GM21423 (cell line): ENCODE results near the gene GPC5.

Experiments
- ATAC-seq: cut with Tn5 transposase; IDR thresholded peaks from one replicate; pipeline ENCODE4 v1.9.1; 2021; ENCODE audit warnings: mild to moderate bottlenecking, moderate library complexity; ENCODE audit not compliant: unreplicated experiment

Gene GPC5

DNA sequence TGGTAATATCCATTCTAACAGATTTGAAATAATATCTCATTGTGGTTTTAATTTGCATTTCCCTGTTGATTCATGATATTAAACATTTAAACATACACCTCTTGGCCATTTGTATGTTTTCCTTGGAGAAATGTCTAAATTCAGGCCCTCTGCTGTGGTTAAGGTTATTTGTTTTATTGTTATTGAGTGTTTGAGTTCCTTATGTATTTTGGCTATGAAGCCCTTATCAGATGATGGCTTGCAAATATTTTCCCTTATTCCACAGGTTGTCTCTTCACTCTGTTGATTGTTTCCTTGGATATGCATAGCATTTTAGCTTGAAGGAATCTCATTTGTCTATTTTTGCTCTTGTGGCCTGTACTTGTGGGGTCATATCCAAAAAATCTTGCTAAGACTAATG, 303.6 kb downstream of the GPC5 start:
- no peak for ATAC-seq

DNA sequence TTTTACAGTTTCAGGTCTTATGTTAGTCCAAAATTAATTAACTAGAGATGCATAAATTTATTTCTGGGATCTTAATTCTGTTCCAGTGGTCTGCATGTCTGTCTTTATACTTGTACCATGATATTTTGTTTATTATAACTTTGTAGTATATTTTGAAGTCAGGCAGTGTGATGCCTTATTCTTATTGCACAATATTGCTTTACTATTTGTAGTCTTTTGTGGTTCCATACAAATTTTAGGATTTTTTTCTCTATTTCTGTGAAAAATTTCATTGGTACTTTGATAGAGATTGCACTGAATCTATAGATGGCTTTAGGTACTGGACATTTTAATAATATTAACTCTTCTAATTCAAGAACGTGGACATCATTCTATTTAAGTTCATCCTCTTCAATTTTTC, 304.0 kb downstream of the GPC5 start:
- ATAC-seq: no peak

DNA sequence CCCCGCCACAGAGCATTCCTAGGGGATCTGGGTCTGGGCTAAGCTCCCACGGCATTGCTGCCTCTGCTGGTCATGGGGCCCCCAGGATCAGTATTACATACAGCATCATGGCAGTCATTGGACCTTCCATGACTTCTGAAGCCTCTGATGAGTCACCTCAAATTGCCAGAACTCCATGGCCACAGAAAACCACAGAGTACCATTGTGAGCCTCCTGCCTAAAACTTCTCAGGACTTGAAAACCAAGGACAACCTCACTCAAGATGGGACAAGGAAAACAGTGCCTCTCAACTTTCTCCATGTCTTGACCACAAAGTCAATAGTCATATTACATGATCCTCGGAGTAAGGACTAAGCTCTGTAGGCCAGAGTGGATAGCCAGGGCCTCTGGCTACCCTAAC, 306.0 kb downstream of the GPC5 start:
- ATAC-seq: no peak

DNA sequence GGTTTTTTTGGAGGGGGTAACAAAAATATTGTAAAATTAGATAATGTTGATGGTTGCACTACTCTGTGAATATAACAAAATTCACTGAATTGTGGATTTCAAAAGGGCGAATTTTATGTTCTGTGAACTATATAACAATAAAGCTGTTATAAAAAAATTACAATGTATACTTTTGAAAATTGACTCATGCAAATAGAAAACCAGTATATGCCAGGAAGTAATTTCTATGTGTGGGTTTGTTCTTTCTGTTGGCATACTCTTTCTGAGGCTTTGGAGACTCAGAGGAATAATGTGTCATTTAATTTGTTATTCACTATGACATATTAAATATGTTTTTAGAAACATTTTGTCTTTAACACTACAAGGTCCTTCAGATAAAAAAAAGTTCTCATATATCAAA, 310.1 kb downstream of the GPC5 start:
- ATAC-seq: no peak

DNA sequence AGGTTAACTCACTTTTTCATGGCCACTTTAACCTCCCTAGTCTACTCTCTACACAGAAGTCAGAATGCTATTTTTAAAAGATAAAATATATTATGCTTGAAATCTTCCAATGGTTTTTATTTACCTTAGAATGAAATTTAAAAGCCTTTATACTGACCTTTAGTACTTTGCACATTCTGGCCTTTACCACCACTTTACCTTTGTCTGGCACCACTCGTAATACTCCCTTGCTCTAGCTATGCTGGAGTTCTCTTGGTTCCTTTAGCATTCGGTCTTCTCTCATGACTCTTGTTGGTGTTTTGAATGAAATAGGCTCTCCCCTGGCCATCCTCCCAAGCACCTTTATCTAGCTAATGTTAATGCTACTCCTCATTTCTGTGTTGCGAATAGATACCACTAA, 310.8 kb downstream of the GPC5 start:
- ATAC-seq: no peak

DNA sequence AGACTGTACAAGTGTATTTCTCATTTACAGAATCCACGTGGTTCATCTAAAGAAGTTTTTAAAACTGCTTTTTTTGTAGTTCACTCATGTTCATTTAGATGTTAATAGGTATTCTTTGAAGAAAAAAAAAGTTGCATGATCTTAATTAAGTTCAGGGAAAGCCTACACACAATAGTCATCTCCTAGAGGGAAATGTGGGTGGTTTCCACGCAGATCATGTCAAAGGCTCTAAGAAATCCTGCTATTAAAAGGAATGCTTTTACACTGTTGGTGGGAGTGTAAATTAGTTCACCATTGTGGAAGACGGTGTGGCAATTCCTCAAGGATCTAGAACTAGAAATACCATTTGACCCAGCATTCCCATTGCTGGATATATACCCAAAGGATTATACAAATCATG, 312.3 kb downstream of the GPC5 start:
- ATAC-seq: no peak

DNA sequence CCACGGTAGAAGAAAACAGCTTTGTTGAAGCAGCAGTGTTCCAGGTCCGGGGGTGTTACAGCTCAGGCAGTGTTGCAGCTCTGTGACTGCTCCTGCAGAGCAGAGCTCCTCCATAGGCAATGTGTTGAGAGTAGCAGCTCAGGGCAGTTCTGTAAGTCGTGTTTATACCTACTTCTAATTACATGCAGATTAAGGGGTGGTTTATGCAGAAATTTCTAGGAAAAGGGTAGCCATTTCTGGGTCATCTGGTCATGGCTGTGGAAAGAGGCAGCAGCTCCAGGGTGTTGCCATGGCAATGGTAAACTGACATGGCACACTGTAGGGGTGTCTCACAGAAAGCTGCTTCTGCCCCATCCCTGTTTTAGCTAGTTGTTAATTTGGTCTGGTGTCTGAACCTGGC, 316.4 kb downstream of the GPC5 start:
- ATAC-seq: no peak

DNA sequence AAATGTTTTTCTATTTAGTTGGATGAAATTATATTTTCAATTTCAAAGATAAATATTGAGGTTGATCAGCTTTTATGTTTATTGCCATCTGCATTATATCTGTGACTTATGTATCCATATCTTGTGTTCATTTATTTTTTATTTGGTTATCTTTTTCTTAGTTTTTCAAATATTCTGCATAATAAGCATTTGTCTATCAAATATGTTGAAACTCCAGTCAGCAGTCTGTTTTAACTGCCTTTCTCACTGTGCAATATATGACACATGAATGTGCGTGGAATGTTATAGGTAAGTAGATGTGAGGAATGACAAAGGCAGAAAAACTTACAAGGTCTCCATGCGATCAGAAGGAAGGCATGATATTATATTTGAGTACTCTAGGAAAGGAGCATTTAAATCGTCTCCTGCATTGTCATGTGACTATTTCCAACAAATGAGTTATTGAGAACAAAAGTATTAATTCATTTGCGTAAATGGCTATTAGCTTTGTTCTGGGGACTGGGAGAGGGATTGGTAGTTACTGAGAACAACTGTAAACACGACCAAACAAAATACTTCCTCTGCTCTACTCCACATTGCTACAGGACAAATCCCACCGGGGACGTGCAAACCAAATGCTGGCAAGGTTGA, 318.1 kb downstream of the GPC5 start:
- ATAC-seq: no peak

DNA sequence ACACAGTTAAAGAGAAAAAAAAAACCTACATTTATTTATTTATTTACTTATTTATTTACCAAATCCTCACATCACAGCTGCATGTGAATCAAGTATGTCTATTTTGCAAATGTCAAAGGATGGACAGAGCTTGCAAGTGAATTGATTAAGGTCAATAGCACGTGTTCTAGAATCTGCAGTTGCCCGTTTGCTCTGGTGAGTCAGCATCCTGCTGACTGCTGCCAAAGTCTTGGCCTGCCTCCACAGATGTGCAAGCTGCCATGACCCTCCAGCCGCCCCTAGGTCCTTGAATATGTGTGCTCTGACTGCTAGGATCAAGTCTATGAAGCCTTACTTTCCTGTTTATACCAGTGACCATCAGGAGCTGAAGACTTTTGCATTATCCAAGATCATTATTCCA, 320.6 kb downstream of the GPC5 start:
- no peak for ATAC-seq

DNA sequence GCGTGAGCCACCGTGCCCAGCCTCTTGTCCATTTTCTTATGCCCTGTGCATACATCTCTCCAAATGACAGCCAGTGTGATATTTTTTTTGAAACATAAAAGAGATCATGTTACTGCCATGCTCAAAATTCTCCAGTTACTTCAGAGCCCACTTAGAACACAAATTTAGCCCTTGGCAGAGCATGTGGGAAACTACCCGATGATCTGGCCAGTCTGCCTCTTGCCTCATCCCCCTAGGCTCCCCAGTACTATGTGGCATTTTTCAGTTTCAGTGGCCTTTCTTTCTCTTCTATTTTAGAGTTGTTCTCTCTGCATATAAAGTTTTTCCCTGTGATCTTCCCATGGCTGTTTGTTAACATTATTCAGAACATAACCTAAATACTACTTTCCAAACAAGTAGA, 323.0 kb downstream of the GPC5 start:
- ATAC-seq: no peak

DNA sequence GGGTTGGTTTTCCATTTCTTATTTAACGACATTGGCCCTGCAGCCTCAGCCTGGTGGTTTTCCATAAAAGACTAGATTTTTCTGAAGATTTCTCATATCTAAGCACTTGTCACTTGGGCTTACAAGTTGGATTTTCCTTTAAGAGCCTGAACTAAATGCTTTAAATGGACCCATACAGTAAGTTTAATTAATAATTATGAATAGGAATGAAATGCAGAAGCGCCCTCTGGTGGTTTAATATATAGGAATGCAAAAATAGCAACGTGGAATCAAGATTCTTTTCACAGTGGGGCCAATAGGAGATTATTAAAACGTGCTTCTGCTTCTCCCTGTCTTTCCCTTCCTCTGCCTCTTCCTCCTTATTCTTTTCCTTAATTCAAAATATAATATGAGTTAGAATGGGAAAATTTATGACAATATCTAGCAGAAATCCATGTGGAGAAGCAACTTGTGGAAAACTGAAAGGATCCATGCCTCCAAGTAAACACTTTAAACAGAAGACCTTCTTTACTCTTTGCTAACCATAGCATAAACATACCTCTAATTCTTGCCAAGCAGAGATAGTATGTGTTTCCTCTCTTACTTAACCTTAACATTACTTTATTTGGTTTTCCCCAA, 324.0 kb downstream of the GPC5 start:
- no peak for ATAC-seq

DNA sequence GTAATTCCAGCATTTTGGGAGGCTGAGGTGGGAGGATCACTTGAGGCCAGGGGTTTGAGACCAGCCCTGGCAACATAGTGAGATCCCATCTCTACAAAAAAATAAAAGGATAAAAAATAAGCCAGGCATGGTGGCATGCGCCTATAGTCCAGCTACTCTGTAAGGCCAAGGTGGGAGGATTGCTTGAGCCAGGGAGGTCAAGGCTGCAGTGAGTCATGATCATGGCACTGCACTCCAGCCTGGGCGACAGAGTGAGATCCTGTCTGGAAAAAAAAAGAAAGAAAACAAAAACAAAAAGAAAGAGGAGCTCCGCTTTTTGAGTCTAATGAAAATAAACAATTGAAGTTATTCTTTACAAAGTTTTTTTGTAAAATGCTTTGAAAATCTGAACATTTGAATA, 326.2 kb downstream of the GPC5 start:
- no peak for ATAC-seq

DNA sequence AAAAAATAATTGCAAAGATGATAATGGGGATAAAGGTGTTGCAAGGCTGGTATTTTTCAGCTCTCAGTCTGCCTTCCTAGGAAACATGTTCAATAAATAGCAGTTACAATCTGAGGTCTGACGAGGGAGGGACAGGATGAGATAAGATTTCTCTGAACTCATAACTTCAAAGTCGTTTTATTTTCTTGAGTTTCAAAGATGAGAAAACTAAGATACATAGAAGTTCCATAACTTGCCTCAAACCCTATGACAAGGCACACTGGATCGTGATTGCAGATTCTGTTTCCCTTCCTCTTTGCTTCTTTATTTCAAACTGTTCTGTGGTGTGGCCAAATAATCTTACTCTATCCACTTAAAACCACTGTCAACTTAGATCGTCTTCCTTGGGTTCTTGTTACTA, 327.2 kb downstream of the GPC5 start:
- ATAC-seq: no peak

DNA sequence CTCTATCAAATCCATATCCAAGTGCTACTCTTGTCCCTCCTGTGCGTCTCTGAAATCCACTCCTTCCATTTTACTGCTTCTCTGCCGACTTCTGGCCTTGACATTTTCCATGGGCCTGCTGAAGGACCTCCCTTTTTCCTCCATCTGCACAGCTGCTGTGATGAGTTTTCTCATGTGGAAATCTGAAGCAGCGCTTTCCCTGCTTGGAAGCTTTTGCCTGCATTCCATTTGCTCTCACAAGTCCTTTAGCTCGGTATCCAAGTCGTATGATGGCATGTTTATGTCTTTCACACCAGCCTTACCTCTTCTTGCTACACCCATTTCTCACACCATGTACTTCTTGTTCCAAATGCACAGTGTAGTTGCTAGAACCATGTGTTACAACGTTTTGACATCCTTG, 328.2 kb downstream of the GPC5 start:
- no peak for ATAC-seq

DNA sequence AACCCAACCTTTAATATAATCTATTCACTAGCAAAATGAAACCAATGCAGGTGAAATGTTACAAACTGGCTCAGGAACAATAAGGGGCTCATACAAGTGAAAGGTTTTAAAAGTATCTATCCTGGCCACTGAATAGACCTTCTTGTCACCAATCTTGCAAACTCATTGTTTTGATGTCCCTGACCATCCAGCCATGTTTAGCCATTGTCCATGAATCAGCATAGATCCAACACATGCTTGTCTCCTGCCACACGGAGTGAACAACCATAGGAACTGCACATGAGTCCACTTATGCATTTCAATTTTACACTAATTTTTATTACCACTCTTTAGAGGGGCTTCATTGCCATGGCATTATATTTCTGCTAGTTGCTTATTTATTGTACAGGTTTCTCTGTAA, 331.4 kb downstream of the GPC5 start:
- ATAC-seq: no peak

DNA sequence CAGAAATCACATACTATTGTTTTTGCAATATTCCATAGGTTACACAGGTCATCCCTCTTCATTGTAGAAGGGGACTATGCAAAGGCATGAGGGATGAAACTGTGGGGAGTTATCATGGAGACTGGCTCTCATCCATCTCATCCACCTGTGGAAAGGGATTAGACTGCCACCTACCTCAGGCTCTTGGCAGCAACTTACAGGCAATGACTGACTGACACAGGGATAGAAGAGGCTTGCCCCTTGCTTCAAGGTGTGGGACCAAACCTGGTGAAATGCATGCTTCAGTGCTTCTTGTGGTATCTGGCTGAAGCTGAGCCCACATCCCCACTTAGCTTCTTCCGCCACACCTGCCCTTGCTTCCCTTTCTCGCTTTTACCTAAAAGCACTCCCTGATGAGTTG, 341.3 kb downstream of the GPC5 start:
- no peak for ATAC-seq

DNA sequence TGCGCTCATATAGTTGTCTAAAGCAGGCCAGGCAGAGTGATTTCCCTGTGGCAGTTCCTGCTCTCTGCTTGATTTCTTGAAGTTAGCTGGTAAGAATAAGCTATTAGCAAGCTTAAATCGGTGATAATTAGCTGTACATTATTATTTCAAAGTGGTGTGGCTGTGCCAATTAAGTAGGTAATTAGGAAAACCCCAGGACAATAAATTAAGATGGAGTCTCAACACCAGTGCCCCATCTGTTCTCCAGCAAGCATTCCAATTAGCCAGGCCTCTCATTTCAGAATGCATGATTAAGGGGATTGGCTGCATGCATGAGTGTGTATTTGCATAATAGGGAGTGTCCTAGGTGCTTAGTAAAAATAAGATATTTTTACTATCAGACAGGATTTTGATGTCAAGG, 342.3 kb downstream of the GPC5 start:
- ATAC-seq: no peak

DNA sequence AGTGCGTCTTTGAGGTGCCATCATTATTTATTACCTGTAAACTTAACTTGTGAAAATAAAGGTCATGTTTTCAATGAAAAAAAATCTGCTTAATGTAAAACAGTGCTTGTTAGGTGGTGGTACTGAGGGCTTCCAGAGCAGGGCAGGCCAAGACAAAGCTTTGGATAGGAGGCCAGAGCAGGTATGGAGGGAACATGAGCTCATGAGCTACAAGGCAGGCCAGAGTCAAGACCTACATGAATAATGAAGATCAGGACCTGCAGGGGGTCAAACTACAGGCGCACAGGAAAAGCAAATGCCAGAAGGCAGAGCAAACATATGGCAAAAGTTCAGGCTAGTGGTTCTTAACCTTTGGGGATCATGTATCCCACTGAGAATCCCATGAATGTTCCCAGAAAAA, 343.5 kb downstream of the GPC5 start:
- ATAC-seq: no peak

DNA sequence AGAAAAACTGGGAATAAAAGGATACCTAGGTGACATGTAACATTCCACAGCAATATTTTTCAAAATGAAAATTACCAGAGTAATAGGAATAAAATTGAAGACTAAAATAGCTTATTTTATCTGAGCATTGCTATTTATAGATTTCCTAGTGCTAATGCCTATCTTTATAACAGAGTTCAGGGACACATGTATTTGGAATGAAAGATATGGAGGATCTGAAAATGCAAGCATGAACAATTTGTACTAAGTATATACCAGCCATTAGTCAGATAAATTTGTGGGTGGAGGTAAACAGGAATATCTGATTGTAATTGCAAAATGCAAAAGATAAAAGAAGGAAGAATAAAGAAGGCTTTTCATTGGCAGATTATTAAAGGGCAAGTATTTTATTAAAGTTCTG, 345.9 kb downstream of the GPC5 start:
- no peak for ATAC-seq

DNA sequence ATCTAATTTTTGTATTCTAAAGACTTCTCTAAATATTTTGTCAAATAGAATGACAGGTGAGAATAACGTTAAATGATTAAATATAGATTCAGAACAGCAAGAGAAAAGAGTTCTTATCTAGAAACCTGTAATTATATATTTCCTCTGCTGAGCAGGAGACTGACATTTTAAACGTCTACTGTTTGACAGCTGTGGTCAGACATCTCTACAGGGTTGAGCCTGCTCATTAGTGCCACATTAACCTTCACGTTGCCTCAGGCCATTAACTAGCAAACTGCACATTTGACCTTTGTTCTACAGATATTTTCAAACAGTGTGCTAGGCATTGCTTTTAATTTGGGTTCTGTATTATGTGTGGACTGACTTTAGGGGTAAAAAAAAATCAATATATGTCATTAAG, 347.5 kb downstream of the GPC5 start:
- ATAC-seq: no peak

DNA sequence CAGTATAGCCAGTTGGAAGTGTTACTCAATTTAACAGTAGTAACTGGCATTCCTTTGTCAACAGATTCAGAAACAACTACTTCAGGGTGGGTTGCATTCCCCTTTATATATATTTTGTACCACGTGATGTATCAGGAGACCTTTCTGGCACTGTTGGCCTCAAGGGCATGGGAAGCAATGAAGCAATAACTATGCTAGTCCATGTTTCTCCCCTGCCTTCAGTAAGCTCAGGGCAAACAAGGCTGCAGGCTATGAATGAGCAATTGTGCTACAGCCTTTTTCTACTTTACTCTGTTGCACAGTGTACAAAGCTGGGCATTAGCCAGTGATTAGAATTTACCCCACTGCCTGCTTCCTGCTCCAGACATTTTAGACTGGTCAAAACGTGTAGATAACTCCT, 348.8 kb downstream of the GPC5 start:
- ATAC-seq: no peak

DNA sequence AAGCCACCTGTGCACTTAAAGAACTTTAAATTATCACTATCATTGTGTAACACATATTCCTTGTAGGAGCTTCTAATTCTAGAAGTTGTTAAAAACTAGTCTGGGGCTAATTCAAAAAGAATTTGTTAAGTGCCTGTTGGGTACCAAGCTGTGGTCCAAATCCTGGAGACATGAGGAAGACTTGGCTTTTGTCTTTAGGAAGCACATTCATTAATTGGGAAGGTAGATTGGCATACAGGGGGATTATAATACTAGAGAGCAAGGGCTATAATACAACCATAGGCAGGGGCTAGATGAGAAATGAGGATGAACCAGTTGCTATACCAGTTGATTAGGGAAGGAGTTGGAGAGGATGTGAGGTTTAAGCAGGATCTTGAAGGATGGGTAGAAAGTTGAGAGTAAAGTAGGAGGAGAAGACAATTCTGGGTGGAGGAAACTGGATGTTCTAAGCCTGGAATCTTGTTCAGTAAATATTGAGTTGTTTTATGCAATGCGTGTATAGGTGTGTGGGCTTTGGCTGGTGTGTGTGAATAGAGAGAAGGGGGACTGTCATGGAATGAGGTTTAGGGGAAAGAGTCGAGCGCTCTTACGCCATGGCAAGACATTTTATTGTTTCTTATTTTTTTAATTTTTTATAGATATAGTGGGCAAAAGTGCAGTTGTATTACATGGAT, 350.1 kb downstream of the GPC5 start:
- ATAC-seq: no peak

DNA sequence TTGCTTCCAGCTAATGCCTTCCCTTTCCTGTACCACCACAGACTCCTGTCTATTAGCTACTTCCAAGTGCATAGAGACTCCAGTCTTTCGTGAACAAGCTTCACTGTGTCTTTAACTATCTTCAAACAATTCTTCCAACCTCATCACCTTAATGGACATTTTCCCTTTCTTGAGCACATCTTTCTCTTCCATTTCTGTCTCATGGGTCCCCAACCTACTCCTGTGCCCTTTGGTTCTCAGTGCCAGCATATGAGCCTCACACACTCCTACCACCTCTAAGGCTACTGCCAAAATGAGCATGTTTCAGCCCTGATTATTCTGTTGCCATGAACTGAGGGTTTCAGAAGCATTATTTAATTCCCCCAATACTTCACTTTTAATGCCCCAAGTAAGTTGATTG, 360.3 kb downstream of the GPC5 start:
- ATAC-seq: no peak
